GM10266 (cell line): ENCODE data around the gene ERBIN.
"Not testable (repeated sequence)": the region's sequence is repeated elsewhere in the genome, so short reads cannot be mapped to it uniquely, and the experiment has no call there.

Experiments
- DNase-seq: peaks from one replicate; pipeline ENCODE4 v3.0.0; 2012; ENCODE audit errors: extremely low spot score
- TF ChIP-seq, protein P1 (sequence below): IDR thresholded peaks from 2 replicates; pipeline ENCODE4 v1.5.1; 2012; ENCODE audit warnings: mild to moderate bottlenecking, low read depth; ENCODE audit not compliant: control insufficient read depth, insufficient read depth; ENCODE audit errors: missing control alignments

Gene ERBIN

DNA sequence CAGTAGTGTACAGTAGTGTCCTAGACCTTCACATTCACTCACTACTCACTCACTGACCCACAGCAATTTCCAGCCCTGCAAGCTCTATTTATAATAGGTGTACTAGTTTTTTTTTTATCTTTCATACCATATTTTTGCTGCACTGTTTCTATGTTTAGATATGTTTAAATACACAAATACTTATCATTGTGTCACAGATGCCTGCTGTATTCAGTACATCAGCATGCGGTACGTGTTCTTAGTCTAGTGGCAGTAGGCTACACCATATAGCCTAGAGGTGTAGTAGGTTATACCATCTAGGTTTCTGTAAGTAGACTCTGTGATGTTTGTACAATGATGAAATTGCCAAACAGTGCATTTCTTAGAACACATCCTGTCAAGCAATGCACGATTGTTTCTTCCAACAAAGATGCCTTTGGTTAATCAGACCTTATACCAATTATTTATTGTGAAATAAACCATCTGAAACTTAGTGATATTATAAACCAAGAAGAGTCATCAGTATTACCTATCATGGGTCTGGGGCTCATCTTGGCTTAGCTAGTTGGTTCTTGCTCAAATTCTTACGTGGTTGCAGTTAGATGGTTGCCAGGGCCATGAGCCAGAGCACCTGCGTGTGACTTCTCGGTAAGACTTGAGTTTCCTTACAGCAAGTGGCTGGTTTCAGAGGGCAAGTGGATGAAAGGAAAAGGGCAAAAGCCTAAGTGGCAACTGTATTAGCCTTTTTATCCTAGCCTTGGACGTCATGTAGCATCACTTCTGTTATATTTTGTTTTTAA is 41.1 kb downstream of the ERBIN start:
- DNase-seq: no peak

DNA sequence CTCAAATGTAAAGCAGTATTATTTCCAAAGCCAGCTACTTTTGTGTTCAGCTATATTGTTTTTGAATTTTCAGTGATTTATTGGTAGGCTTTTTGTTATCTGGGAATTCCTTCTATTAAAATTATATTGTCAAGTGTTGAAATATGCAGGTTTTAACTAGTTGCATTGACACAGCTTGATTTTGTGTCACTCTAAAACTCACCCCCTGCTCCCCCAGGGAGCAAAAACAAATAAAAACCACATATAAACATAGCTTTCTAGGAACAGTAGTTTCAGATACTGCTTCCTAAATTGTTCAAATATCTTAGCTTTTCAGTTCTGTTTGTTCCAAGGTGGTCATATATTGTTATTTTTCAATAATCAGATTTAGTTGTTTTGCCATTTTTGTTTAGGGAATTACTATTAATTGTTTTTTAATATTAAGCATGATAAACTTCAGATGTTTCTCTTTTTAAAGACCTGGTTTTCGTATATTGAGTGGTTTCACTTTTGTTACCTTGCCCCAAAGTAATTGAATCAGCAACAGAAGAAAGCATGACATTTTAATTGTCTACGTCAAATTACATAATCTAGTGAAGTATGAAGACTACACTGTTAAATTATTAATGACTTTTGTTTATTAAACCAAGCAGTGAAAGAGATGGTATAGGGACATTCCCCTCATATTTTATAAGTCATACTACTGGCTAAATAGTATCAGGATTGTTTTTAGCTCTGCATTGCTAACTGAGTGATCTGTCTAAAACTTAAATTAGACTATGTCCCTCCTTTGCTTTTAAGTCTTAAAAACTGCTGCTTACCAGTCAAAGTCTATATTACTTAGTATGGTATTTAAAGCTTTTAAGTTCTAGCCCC is 43.4 kb downstream of the ERBIN start:
- no peak for DNase-seq
- TF ChIP-seq, protein P1, sequence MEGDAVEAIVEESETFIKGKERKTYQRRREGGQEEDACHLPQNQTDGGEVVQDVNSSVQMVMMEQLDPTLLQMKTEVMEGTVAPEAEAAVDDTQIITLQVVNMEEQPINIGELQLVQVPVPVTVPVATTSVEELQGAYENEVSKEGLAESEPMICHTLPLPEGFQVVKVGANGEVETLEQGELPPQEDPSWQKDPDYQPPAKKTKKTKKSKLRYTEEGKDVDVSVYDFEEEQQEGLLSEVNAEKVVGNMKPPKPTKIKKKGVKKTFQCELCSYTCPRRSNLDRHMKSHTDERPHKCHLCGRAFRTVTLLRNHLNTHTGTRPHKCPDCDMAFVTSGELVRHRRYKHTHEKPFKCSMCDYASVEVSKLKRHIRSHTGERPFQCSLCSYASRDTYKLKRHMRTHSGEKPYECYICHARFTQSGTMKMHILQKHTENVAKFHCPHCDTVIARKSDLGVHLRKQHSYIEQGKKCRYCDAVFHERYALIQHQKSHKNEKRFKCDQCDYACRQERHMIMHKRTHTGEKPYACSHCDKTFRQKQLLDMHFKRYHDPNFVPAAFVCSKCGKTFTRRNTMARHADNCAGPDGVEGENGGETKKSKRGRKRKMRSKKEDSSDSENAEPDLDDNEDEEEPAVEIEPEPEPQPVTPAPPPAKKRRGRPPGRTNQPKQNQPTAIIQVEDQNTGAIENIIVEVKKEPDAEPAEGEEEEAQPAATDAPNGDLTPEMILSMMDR: no peak

More for the DNA sequence above, 41.1 kb downstream of the ERBIN start:
- TF ChIP-seq, protein P1: no peak

- DNase-seq: no peak
- TF ChIP-seq, protein P1: no peak
Measured at GRCh38 chr5:65970481-65971367, 44.3 kb downstream of the ERBIN start.

- no peak for DNase-seq
Measured at GRCh38 chr5:65971643-65972042, 45.3 kb downstream of the ERBIN start.

GRCh38 chr5:65972896-65973295 is 46.5 kb downstream of the ERBIN start:
- DNase-seq: not testable (repeated sequence)

More at GRCh38 chr5:65971643-65972042, 45.3 kb downstream of the ERBIN start:
- TF ChIP-seq, protein P1: no peak

DNA sequence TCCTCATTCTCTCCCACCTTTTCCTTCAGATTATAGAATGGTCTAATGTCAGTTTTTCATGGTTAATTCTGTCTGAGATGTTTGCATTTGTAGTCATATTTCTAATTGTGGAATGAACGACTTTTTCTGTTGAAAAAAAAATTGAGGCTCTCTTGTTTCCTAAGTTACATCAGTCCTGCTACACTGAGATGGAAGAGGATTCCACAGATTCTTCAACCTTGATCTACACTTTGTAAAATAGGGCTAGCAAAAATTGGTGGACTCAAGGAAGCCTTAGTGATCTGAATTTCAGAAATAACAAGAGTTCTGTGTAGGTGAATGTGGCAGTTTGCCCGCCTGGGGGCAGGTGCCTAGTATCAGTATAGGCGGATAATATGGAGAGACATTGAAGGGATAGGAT is 51.9 kb downstream of the ERBIN start:
- TF ChIP-seq, protein P1: no peak
- DNase-seq: no peak

DNA sequence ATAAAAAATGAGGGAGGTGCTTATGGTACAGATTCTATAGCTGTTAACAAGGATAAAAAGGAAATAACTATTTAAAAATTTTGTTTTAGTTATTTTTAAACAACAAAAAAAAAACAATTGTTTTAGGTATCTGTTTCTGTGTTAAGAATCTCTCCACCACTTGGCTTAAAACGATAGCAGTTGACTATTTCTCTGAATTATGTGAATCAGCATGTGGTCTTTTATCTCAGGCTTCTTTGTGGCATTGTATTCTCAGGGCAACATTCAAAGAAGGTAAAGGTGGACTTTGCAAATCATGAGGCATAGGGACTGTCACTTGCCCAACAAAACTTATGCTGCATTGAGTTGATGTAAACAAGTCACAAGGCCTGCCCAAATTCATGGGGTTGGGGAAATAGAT is 55.2 kb downstream of the ERBIN start:
- no peak for DNase-seq
- TF ChIP-seq, protein P1: no peak
